NB4 (cell line): Measurements from ENCODE around the gene KRT14.

ENCODE experiments used
- CTCF ChIP-seq: IDR thresholded peaks from one replicate; pipeline ENCODE4 v1.5.1; 2012; ENCODE audit warnings: low read depth, low read length
- MAX ChIP-seq: IDR thresholded peaks from 2 replicates; pipeline ENCODE4 v1.6.1; 2011; ENCODE audit warnings: low read depth, low read length
- POLR2A ChIP-seq: IDR thresholded peaks from 2 replicates; pipeline ENCODE4 v1.6.1; 2011; ENCODE audit warnings: mild to moderate bottlenecking; ENCODE audit not compliant: insufficient read length; ENCODE audit errors: extremely low read depth

- TF ChIP-seq CTCF: no peak
- TF ChIP-seq MAX: no peak
- TF ChIP-seq POLR2A: no peak
Observed at GRCh38 chr17:41619036-41619926, 32.6 kb upstream of the KRT14 start.
